CD4-positive, CD25-positive, alpha-beta regulatory T cell (primary cell): Measurements from ENCODE around the gene NPY5R. TPM values are rescaled to one million over a fixed set of nuclear protein-coding genes. Genes with fewer than 3 reads are reported as not detected.

ENCODE experiments used
- ATAC-seq, 2 donors: fragments of 150-1000 bp; cut with Tn5 transposase; one replicate each; pipeline ENCODE4 v1.10.0; 2021; ENCODE audit warnings: low read depth in 2 of 2, moderate number of reproducible peaks in 2 of 2, moderate library complexity in 1 of 2
- DNase-seq, 3 donors: peaks; one replicate each; pipeline versions ENCODE4 v3.0.0 to v3.0.0-alpha.2; 2012 to 2022; ENCODE audit warnings: mixed read lengths in 1 of 3
- H3K27ac ChIP-seq: one replicate; pipeline ENCODE4 v1.7.0; 2013; ENCODE audit warnings: mild to moderate bottlenecking, low read length; ENCODE audit not compliant: insufficient read depth, poor library complexity, severe bottlenecking
- H3K27me3 ChIP-seq: one replicate; pipeline ENCODE4 v1.7.0; 2013; ENCODE audit warnings: low read length; ENCODE audit not compliant: control insufficient read depth, insufficient read depth
- H3K36me3 ChIP-seq: one replicate; pipeline ENCODE4 v1.7.0; 2013; ENCODE audit warnings: mild to moderate bottlenecking, low read length, moderate library complexity; ENCODE audit not compliant: control insufficient read depth, insufficient read depth
- H3K4me1 ChIP-seq: 2 replicates; pipeline ENCODE4 v1.7.0; 2013; ENCODE audit warnings: mild to moderate bottlenecking, low read length; ENCODE audit not compliant: insufficient read depth, control insufficient read depth, poor library complexity, severe bottlenecking
- H3K4me3 ChIP-seq: one replicate; pipeline ENCODE4 v1.7.0; 2013; ENCODE audit warnings: low read depth, mild to moderate bottlenecking, low read length, moderate library complexity
- H3K9me3 ChIP-seq, 2 experiments: 1 replicate in 1 of 2; 2 replicates in 1 of 2; pipeline ENCODE4 v1.7.0; 2013; ENCODE audit warnings: low read length in 2 of 2, mild to moderate bottlenecking in 1 of 2, moderate library complexity in 1 of 2; ENCODE audit not compliant: control insufficient read depth in 2 of 2
- H3K27ac Mint-ChIP-seq, 3 donors: one replicate each; pipeline ENCODE4 v1.8.0; 2020 to 2022; ENCODE audit warnings: mild to moderate bottlenecking in 3 of 3, mixed read lengths in 3 of 3, moderate library complexity in 2 of 3
- H3K27me3 Mint-ChIP-seq: one replicate; pipeline ENCODE4 v1.8.0; 2022; ENCODE audit warnings: mild to moderate bottlenecking, mixed read lengths
- H3K36me3 Mint-ChIP-seq: one replicate; pipeline ENCODE4 v1.8.0; 2020; ENCODE audit warnings: mixed read lengths
- H3K4me1 Mint-ChIP-seq, 4 donors: one replicate each; pipeline ENCODE4 v1.8.0; 2020 to 2022; ENCODE audit warnings: mixed read lengths in 4 of 4, mild to moderate bottlenecking in 1 of 4
- H3K4me3 Mint-ChIP-seq, 4 donors: one replicate each; pipeline ENCODE4 v1.8.0; 2020 to 2022; ENCODE audit warnings: mild to moderate bottlenecking in 4 of 4, mixed read lengths in 4 of 4, moderate library complexity in 3 of 4
- H3K9me3 Mint-ChIP-seq, 7 donors: one replicate each; pipeline ENCODE4 v1.8.0; 2020 to 2022; ENCODE audit warnings: mixed read lengths in 7 of 7, mild to moderate bottlenecking in 3 of 7, moderate library complexity in 2 of 7
- polyA plus RNA-seq, 4 donors: library from polyadenylated mRNA; unstranded; fragments of 300-500 nt; fragmentation: Illumina TruSeq; gene quantifications; one replicate each; pipeline ENCODE4 v1.2.3, GENCODE V29; 2021
- total RNA-seq: library from RNA; stranded (reverse); gene quantifications from one replicate; pipeline ENCODE4 v1.2.3, GENCODE V29; 2022

The NPY5R gene
- total and polyA plus RNA-seq, 5 donors from 2014 or later: not detected

DNA sequence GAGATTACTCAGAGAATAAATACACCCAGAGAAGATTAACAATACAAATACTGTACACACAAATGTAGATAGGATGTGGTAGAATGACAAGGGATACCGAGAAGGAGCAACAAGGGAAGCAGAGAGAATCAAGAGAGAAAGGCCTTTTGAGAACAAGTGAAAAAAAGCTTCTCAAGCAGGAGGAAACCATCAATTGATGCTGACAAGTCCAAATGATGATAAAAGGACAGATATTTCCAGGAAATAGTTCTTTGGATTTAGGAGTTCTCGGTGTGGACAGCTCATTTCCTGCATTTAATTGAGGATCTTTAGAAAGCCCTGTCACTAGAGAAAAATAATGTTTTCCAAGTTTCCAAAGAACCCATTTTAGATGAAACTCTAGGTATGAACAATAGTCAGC, 48.1 kb downstream of the NPY5R start:
- Mint-ChIP-seq H3K9me3 (peaks cover 0 to 4% (median 0%) of the 10 kb centered on the region in 7 donors), H3K36me3 (no peaks in the 10 kb centered on the region), H3K27me3 (peaks cover 7% of the 10 kb centered on the region), H3K27ac (no peak overlapping the region), H3K4me3 (no peak overlapping the region), H3K4me1 (no peaks in the 10 kb centered on the region)
- no peaks in the 10 kb centered on the region for H3K4me1 ChIP-seq
- H3K9me3 ChIP-seq: no peaks in the 10 kb centered on the region
- DNase-seq (no peak), ATAC-seq (no peak)
- H3K36me3 ChIP-seq: no peaks in the 10 kb centered on the region
- H3K27me3 ChIP-seq: no peaks in the 10 kb centered on the region
- no peak overlapping the region for H3K4me3 ChIP-seq
- no peak overlapping the region for H3K27ac ChIP-seq

DNA sequence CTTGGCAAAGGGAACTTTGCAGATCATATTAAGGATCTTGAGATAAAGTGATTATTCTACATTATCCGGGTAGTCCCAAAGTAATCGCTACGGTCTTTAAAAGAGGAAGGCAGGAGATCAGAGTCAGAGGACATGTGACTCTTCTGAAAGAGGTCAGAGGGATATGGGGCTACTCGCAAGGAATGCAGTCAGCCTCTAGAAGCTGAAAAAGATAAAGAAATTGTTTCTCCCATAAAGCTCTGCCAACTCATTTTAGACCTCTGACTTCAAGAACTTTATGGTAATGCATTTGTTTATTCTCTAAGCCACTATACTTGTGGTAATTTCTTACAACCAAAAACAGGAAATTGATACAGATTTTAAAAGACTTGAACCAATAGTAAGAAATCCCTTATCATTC, 48.6 kb downstream of the NPY5R start:
- Mint-ChIP-seq H3K4me1 (no peaks in the 10 kb centered on the region), H3K9me3 (peaks cover 0 to 4% (median 0%) of the 10 kb centered on the region in 7 donors), H3K36me3 (no peaks in the 10 kb centered on the region), H3K27ac (no peak overlapping the region), H3K4me3 (no peak overlapping the region), H3K27me3 (peaks cover 7% of the 10 kb centered on the region)
- ATAC-seq (no peak), DNase-seq (no peak)
- Histone ChIP-seq H3K4me1 (no peaks in the 10 kb centered on the region), H3K36me3 (no peaks in the 10 kb centered on the region), H3K27me3 (no peaks in the 10 kb centered on the region), H3K4me3 (no peak overlapping the region), H3K27ac (no peak overlapping the region), H3K9me3 (no peaks in the 10 kb centered on the region)

DNA sequence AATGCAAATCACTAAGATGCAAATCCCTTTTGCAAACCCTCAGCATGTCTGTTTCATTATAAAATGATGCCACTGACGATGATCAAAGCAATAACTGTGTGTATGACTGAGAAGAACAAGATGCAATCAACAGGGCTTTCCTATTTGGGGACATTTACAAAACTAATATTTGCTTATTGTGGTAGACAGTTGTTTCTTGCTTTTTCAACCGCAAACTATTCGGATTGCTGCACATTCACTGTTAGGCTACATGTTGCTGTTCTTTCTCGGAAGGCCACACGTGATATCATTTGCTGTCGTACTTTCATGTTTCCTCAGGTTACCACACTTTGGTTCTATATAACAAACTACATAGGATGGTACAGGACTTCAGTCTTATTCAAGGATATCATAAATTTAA, 49.8 kb downstream of the NPY5R start:
- Histone ChIP-seq H3K9me3 (no peaks in the 10 kb centered on the region), H3K27ac (no peak overlapping the region), H3K27me3 (no peaks in the 10 kb centered on the region), H3K4me3 (no peak overlapping the region), H3K4me1 (no peaks in the 10 kb centered on the region), H3K36me3 (no peaks in the 10 kb centered on the region)
- Mint-ChIP-seq H3K4me1 (no peaks in the 10 kb centered on the region), H3K27ac (no peak overlapping the region), H3K27me3 (peaks cover 3% of the 10 kb centered on the region), H3K4me3 (no peak overlapping the region), H3K9me3 (peaks cover 0 to 4% (median 0%) of the 10 kb centered on the region in 7 donors), H3K36me3 (no peaks in the 10 kb centered on the region)
- DNase-seq (no peak), ATAC-seq (no peak)

DNA sequence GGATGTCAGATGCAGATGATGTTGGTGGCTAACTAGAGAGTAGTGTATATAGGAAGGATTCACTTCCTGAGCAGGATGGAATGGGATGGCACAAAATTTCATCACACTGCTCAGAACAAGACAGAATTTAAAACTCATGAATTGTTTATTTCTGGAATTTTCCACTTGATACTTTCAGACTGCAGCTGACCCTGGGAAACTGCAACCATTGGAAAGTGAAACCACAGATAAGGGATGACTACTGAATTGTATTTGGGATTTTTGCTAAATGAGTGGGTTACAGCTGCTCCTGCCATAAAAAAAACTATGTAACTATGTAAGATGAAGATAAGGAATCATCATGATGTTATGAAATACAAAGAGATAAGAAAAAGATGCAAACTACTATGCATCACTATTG, 51.4 kb downstream of the NPY5R start:
- DNase-seq (no peak), ATAC-seq (no peak)
- Histone ChIP-seq H3K27ac (no peak overlapping the region), H3K27me3 (no peaks in the 10 kb centered on the region), H3K36me3 (no peaks in the 10 kb centered on the region), H3K4me1 (no peaks in the 10 kb centered on the region), H3K9me3 (no peaks in the 10 kb centered on the region), H3K4me3 (no peak overlapping the region)
- H3K27ac Mint-ChIP-seq: no peak overlapping the region
- no peaks in the 10 kb centered on the region for H3K36me3 Mint-ChIP-seq
- peaks cover 0 to 3% (median 0%) of the 10 kb centered on the region in 7 donors for H3K9me3 Mint-ChIP-seq
- H3K4me1 Mint-ChIP-seq: no peaks in the 10 kb centered on the region
- H3K4me3 Mint-ChIP-seq: no peak overlapping the region
- H3K27me3 Mint-ChIP-seq: no peaks in the 10 kb centered on the region

DNA sequence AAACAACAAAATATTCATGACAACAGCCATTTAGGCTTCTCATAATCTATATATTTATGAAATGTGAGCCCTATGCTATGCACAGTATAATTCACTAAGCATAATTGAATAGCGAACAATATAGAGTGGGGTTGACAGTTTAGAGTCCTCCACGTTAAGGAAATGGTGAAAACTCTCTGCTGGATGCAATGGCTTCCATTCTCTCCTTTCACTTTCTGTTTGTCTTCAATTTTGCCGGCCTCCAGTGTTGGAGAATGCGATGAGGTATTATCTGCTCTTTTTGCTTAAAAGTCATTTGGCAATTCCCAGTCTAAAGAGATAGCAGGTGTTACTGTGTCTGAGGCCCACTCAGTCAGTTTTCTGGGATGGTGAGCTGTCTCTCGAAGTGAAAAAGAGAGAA, 52.1 kb downstream of the NPY5R start:
- Mint-ChIP-seq H3K4me3 (peak overlapping the region in 2 of 4 donors; percentile 10 to 37), H3K27me3 (no peaks in the 10 kb centered on the region), H3K9me3 (peaks cover 0 to 2% (median 0%) of the 10 kb centered on the region in 7 donors), H3K36me3 (no peaks in the 10 kb centered on the region), H3K27ac (no peak overlapping the region), H3K4me1 (no peaks in the 10 kb centered on the region)
- H3K36me3 ChIP-seq: no peaks in the 10 kb centered on the region
- H3K4me3 ChIP-seq: peak overlapping the region; percentile 35
- no peaks in the 10 kb centered on the region for H3K4me1 ChIP-seq
- peaks cover 3% of the 10 kb centered on the region for H3K27me3 ChIP-seq
- no peak for ATAC-seq
- DNase-seq: no peak
- no peak overlapping the region for H3K27ac ChIP-seq
- H3K9me3 ChIP-seq: no peaks in the 10 kb centered on the region

DNA sequence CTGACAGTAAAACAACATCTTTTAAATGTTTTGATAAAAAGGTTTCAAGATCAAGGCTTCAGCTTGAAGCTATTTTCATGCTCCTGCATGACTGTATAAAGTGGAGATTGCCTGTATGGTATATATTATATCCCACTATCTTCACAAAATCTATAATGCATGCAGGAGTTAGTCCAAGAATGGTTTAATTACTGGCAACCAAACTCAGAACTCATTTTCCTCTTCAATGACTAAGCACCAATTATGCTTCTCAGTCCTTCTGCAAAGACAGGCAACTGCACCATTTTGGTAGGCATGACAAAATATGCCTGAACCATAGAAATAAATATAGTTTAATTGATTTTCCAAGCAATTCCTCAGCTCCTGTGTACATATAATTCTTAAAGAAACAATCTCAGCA, 54.5 kb downstream of the NPY5R start:
- Mint-ChIP-seq H3K27ac (no peak overlapping the region), H3K4me1 (no peaks in the 10 kb centered on the region), H3K9me3 (peaks cover 0 to 2% (median 0%) of the 10 kb centered on the region in 7 donors), H3K36me3 (no peaks in the 10 kb centered on the region), H3K27me3 (peaks cover 5% of the 10 kb centered on the region), H3K4me3 (no peak overlapping the region)
- no peaks in the 10 kb centered on the region for H3K36me3 ChIP-seq
- H3K4me1 ChIP-seq: no peaks in the 10 kb centered on the region
- no peak overlapping the region for H3K4me3 ChIP-seq
- no peaks in the 10 kb centered on the region for H3K9me3 ChIP-seq
- no peak overlapping the region for H3K27ac ChIP-seq
- ATAC-seq: no peak
- peaks cover 3% of the 10 kb centered on the region for H3K27me3 ChIP-seq
- no peak for DNase-seq

DNA sequence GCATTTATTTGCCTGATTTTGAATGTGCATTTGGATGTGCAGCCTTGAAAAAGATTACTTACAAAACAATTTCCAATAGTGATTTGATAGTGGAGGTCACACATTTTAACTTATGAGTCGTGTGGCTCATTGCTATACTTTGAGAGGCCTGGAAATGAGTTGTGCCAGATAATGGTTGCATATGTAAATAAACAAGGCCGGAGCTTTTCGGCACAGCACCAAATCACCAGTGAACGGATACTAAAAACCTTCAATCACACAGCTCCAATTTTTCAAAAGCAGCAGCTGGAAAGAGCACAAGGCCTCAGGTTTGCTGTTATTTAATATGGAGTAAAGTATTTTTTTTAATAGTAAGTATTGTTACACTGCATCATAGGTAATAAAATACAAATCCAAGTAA, 57.2 kb downstream of the NPY5R start:
- Histone ChIP-seq H3K27me3 (peaks cover 3% of the 10 kb centered on the region), H3K4me1 (no peaks in the 10 kb centered on the region), H3K36me3 (no peaks in the 10 kb centered on the region), H3K27ac (no peak overlapping the region), H3K9me3 (no peaks in the 10 kb centered on the region), H3K4me3 (no peak overlapping the region)
- peaks cover 0 to 2% (median 0%) of the 10 kb centered on the region in 7 donors for H3K9me3 Mint-ChIP-seq
- H3K27ac Mint-ChIP-seq: no peak overlapping the region
- H3K27me3 Mint-ChIP-seq: peaks cover 5% of the 10 kb centered on the region
- H3K4me1 Mint-ChIP-seq: no peaks in the 10 kb centered on the region
- ATAC-seq (no peak), DNase-seq (no peak)
- H3K4me3 Mint-ChIP-seq: no peak overlapping the region
- no peaks in the 10 kb centered on the region for H3K36me3 Mint-ChIP-seq
